Hepatocyte (in vitro differentiated cells): ENCODE results near the gene AHNAK.

Experiments
- CTCF ChIP-seq: fragments of 200-600 bp; sonication (generic); IDR thresholded peaks from 2 replicates; pipeline ENCODE4 v1.5.1; 2016; ENCODE audit warnings: antibody characterized with exemption, mild to moderate bottlenecking; ENCODE audit not compliant: poor library complexity
- EZH2 ChIP-seq: fragments of 200-600 bp; sonication (generic); IDR thresholded peaks from 2 replicates; pipeline ENCODE4 v1.6.1; 2016; ENCODE audit warnings: antibody characterized with exemption, mild to moderate bottlenecking, borderline replicate concordance

- no peak for TF ChIP-seq CTCF
- TF ChIP-seq EZH2, result no peak
Observed at GRCh38 chr11:62439785-62440602, 106.6 kb downstream of the AHNAK start.
